ENCODE data around the gene TUSC7.

The TUSC7 gene

GRCh38 chr3:116709479-116709878, at the start of gene TUSC7:
TUSC7 (plus strand) TSS chr3:116709779.
- DNase-seq (ENCODE audit: low spot score): no peak

GRCh38 chr3:116661196-116661595, 48.4 kb upstream of the TUSC7 start:
- DNase-seq (ENCODE audit: low spot score): no peak

- no peak for DNase-seq (ENCODE audit: low spot score)
These were observed 46.1 kb upstream of the TUSC7 start for GRCh38 chr3:116663161-116664110.

GRCh38 chr3:116667324-116667723, 42.3 kb upstream of the TUSC7 start:
- DNase-seq (ENCODE audit: low spot score): no peak

GRCh38 chr3:116667791-116668190, 41.8 kb upstream of the TUSC7 start:
- no peak for DNase-seq (ENCODE audit: low spot score)

- DNase-seq (ENCODE audit: low spot score): no peak
These were observed 40.0 kb upstream of the TUSC7 start for GRCh38 chr3:116669576-116669975.

GRCh38 chr3:116671151-116671550, 38.4 kb upstream of the TUSC7 start:
- DNase-seq (ENCODE audit: low spot score): no peak

- no peak for DNase-seq (ENCODE audit: low spot score)
These were observed 30.7 kb upstream of the TUSC7 start for GRCh38 chr3:116678853-116679252.

- DNase-seq (ENCODE audit: low spot score): no peak
These were observed 18.5 kb upstream of the TUSC7 start for GRCh38 chr3:116691041-116691440.

GRCh38 chr3:116701070-116701469, 8.5 kb upstream of the TUSC7 start:
- no peak for DNase-seq (ENCODE audit: low spot score)

GRCh38 chr3:116702334-116702733, 7.2 kb upstream of the TUSC7 start:
- no peak for DNase-seq (ENCODE audit: low spot score)

- no peak for DNase-seq (ENCODE audit: low spot score)
These were observed 2.0 kb upstream of the TUSC7 start for GRCh38 chr3:116707531-116707930.

GRCh38 chr3:116716490-116716889, 6.9 kb downstream of the TUSC7 start:
- no peak for DNase-seq (ENCODE audit: low spot score)

- DNase-seq (ENCODE audit: low spot score): no peak
These were observed 8.0 kb downstream of the TUSC7 start for GRCh38 chr3:116717566-116717965.

GRCh38 chr3:116728454-116728853, 18.9 kb downstream of the TUSC7 start:
- no peak for DNase-seq (ENCODE audit: low spot score)

GRCh38 chr3:116734243-116734642, 24.7 kb downstream of the TUSC7 start:
- DNase-seq (ENCODE audit: low spot score): no peak

GRCh38 chr3:116739678-116740077, 30.1 kb downstream of the TUSC7 start:
- DNase-seq (ENCODE audit: low spot score): no peak

- DNase-seq (ENCODE audit: low spot score): no peak
These were observed 30.7 kb downstream of the TUSC7 start for GRCh38 chr3:116740293-116740692.

- no peak for DNase-seq (ENCODE audit: low spot score)
These were observed 31.9 kb downstream of the TUSC7 start for GRCh38 chr3:116741467-116741866.

GRCh38 chr3:116743062-116743461, 33.5 kb downstream of the TUSC7 start:
- no peak for DNase-seq (ENCODE audit: low spot score)

GRCh38 chr3:116749388-116749787, 39.8 kb downstream of the TUSC7 start:
- no peak for DNase-seq (ENCODE audit: low spot score)

GRCh38 chr3:116757315-116757714, 47.7 kb downstream of the TUSC7 start:
- DNase-seq (ENCODE audit: low spot score): no peak

- no peak for DNase-seq (ENCODE audit: low spot score)
These were observed 49.7 kb downstream of the TUSC7 start for GRCh38 chr3:116759316-116759715.
